ENCODE data around the gene GABRR3.
"Not testable (repeated sequence)": the region's sequence is repeated elsewhere in the genome, so short reads cannot be mapped to it uniquely, and the experiment has no call there.

Gene GABRR3

GRCh38 chr3:98021830-98022560 is 13.1 kb downstream of the GABRR3 start:
- no peak for DNase-seq (ENCODE audit: low read depth in 2 of 2)

GRCh38 chr3:98020412-98020811 is 14.7 kb downstream of the GABRR3 start:
- DNase-seq (ENCODE audit: low read depth in 2 of 2) = no peak

- no peak for DNase-seq (ENCODE audit: low read depth in 2 of 2)
Measured at GRCh38 chr3:98018301-98018700, 16.8 kb downstream of the GABRR3 start.

DNA sequence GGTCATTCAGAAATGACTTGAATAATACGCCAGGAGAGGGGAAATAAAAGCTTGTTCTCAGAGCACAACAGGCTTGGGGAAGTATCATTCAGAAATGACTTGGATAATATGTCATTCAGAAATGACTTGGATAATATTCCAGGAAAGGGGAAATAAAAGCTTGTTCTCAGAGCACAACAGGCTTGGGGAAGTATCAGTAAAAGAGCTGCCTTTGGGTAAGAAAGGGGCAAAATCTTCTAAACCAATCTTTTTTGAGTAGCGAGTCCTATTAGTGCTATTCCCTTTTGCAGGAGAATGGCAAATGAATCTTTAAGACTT is 20.9 kb downstream of the GABRR3 start:
- no peak for DNase-seq (ENCODE audit: low read depth in 2 of 2)

DNA sequence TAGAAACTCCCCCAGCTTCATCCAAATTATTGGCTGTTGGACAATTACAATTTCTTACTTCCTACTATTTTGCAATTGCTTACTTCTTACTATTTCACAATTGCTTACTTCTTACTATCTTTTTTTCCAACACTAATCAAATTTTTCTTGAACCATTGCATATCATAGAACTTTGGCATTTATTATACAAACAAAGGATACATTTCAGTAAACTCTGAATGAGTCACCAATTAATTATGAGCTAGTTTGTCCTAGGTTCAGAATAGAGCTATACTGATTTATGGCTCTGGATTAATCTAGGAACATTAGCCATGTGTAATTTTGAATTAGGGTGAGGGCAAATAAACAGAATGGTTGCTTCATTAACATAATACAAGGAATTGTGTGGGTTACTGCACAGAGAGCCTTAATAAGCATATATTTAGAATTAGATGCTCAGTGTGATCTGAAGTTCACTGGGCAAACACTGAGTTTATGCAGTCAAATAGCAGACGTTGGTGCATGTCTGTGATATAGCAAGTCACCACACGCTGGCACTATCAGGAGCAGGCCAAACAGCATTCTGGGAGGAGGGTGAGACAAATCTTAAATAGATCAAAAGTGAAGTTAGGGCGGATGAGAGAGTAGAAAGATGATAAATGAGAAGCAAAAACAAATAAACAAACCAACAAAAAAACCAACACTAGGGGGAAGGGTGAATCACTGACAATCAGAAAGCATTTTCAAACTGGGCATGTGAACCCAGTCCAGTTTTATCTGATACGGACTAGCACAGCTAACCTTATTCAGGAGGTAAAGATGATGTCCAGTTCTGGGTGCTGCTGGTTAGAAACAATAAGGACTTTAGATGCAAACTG is 21.5 kb downstream of the GABRR3 start:
- no peak for DNase-seq (ENCODE audit: low read depth in 2 of 2)

GRCh38 chr3:98012979-98013378 is 22.1 kb downstream of the GABRR3 start:
- no peak for DNase-seq (ENCODE audit: low read depth in 2 of 2)

DNA sequence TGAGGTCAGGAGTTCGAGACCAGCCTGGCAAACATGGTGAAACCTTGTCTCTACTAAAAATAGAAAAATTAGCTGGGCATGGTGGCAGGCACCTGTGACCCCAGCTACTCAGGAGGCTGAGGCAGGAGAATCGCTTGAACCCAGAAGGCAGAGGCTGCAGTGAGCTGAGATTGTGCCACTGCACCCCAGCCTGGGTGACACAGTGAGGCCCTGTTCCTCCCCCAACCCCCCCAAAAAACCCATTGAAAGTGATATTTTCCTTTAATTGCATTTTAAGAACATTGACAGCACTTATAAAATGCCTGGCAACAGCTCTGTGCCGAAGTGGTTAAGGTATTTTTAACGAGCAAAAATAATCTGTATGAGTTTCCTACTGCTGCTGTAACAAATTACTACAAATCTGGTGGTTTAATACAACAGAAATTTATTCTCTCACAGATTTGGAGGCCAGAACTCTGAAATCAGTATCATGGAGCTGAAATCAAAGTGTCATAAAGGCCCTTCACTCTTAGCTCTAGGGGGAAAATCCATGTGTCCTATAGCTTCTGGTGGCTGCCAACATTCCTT is 24.1 kb downstream of the GABRR3 start:
- DNase-seq (ENCODE audit: low read depth in 2 of 2) = not testable (repeated sequence)

- no peak for DNase-seq (ENCODE audit: low read depth in 2 of 2)
Measured at GRCh38 chr3:98010194-98010882, 24.8 kb downstream of the GABRR3 start.

- no peak for DNase-seq (ENCODE audit: low read depth in 2 of 2)
Measured at GRCh38 chr3:98008855-98009254, 26.3 kb downstream of the GABRR3 start.

- no peak for DNase-seq (ENCODE audit: low read depth in 2 of 2)
Measured at GRCh38 chr3:98005438-98005837, 29.7 kb downstream of the GABRR3 start.

DNA sequence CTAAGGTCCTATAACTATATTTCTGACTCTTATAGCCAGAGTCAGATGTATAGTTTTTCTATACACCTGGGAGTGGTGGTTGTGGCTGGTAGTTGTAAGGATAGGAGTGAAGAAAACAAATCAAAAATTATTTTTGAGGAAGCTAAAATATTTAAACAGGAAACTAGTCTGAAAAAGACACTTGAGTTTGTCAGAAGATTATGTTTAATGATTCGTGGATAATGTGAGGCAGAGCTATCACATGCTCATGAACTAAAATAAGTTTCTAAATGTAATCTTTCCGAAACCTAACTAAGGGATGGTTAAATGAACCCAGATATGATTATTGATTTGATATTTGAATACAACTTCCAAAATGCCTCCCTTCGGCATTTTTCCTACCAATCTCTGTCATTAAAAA is 30.4 kb downstream of the GABRR3 start:
- no peak for DNase-seq (ENCODE audit: low read depth in 2 of 2)

- DNase-seq (ENCODE audit: low read depth in 2 of 2) = no peak
Measured at GRCh38 chr3:98003306-98003969, 31.7 kb downstream of the GABRR3 start.

DNA sequence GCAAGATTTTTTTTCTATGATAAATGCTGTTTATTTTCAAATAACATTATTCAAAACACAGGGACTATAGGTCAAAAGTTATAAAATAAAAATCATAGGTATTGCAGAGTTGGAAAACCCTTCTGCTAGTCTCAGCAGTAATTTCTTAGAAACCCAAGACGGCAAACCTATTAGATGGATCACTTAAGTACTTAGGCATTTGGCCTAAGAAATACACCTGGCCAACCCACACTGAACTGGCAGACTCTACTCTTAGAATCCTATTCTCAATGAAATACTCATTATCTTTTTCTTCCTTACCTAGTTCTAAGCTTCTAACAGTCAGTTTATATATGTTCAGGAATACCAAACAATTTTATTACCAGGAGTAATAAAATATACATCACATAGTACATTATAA is 32.4 kb downstream of the GABRR3 start:
- DNase-seq (ENCODE audit: low read depth in 2 of 2) = no peak

GRCh38 chr3:97999994-98000393 is 35.1 kb downstream of the GABRR3 start:
- no peak for DNase-seq (ENCODE audit: low read depth in 2 of 2)

- DNase-seq (ENCODE audit: low read depth in 2 of 2) = no peak
Measured at GRCh38 chr3:97999103-97999502, 36.0 kb downstream of the GABRR3 start.

GRCh38 chr3:97996988-97997387 is 38.1 kb downstream of the GABRR3 start:
- no peak for DNase-seq (ENCODE audit: low read depth in 2 of 2)

DNA sequence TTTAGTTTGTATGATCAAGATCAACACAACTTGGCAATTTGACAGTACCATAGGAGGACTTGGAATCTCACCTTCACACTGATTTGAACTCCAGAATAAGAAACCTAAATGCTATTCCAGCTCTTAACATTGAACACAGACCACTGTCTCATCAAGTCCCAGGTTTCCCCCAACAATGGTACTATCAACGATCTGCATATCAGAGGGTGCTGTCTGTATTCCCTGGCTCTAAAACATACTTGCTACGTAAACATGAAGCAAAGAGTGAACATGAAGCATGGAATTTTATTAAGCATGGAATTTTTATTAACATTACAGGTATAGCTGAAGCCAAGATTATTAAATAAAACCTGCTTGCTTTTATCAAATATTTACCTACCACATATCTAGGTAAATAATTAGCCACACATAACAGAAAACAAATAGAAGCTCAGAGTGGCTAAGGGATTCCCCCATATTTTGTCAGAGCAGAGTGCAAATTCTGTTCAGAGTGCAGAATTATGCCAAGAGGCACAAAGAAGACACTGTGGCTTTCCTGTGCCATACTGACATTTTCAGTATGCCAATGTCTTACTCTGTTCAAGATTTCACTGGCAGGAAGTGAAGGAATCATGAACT is 40.7 kb downstream of the GABRR3 start:
- no peak for DNase-seq (ENCODE audit: low read depth in 2 of 2)

GRCh38 chr3:97993526-97993925 is 41.6 kb downstream of the GABRR3 start:
- DNase-seq (ENCODE audit: low read depth in 2 of 2) = no peak

GRCh38 chr3:97992547-97993173 is 42.5 kb downstream of the GABRR3 start:
- DNase-seq (ENCODE audit: low read depth in 2 of 2) = no peak

DNA sequence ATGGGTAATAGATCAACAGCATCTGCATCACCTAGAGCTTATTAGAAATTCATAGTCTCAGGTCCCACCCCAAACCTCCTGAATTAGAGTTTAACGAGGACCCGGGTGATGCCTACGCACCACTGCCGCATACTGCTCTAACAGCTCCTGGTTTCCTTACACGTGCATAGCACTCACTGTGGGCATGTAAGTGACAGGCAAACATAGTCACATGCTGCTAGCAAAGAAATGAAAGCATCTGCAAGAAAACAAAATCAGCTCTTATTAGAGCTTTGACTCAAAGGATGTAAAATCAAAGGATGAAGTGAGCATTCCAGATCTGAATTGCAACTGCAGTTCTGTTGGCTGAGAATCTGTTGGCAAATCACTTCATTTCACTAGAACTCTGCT is 43.8 kb downstream of the GABRR3 start:
- no peak for DNase-seq (ENCODE audit: low read depth in 2 of 2)
